Left cardiac atrium (tissue), 4 donors: Measurements from ENCODE around the gene PDXK. TPM values are rescaled to one million over a fixed set of nuclear protein-coding genes. Genes with fewer than 3 reads are reported as not detected.
A peak's percentile ranks its signal among the peaks of the same experiment; 100 is the strongest.
"Not testable (repeated sequence)": the region's sequence is repeated elsewhere in the genome, so short reads cannot be mapped to it uniquely, and the experiment has no call there.

Source experiments
- ATAC-seq, 2 donors: fragments of 200-7000 bp; cut with Tn5 transposase; one replicate each; pipeline ENCODE4 v1.9.1; 2020; ENCODE audit warnings: mild to moderate bottlenecking in 2 of 2, moderate library complexity in 2 of 2
- DNase-seq: peaks from one replicate; pipeline ENCODE4 v3.0.0-alpha.2; 2020
- intact Hi-C, 2 donors: fragments of 100-400 bp; cut with DNase I; formaldehyde crosslinking; loops; one replicate each; pipeline versions ENCODE4 v1.14.1 to v1.15.1; 2022 to 2023
- total RNA-seq, 2 donors: library from RNA; stranded (reverse); fragmentation: NEBNext Ultra II Directional; extraction: Animal tissue kit (Norgen Biotek cat#: 25700); gene quantifications; one replicate each; pipeline ENCODE4 v1.2.1, GENCODE V29; 2021
- donor health status: DM: no; HTN: yes; CAD: no.
- donor health status: DM: no; HTN: yes; CAD: no; lungs with severe emphysema.
- donor health status: DM: yes; HTN: yes; CAD: no.
- donor health status: Dilated cardiomyopathy.

PDXK gene
- total RNA-seq, 2 donors from 2014 or later, result 101 to 120 TPM

- DNase-seq, result no peak
- intact Hi-C loops, result no loop called here
- ATAC-seq, result no peak
Measured at GRCh38 chr21:43694437-43695079, 24.4 kb upstream of the PDXK start.

- DNase-seq, result no peak
- intact Hi-C loops, result no loop called here
- no peak for ATAC-seq
Measured at GRCh38 chr21:43696214-43696613, 22.7 kb upstream of the PDXK start.

GRCh38 chr21:43697758-43698643, 20.9 kb upstream of the PDXK start:
- DNase-seq (no peak), ATAC-seq (no peak)
- intact Hi-C loops, result no loop called here

GRCh38 chr21:43699492-43699777, 19.5 kb upstream of the PDXK start:
- intact Hi-C loops, ATAC-seq, DNase-seq: not testable (repeated sequence)

GRCh38 chr21:43699933-43700599, 18.9 kb upstream of the PDXK start:
- intact Hi-C loops, result no loop called here
- ATAC-seq (no peak), DNase-seq (no peak)

GRCh38 chr21:43701936-43702784, 16.8 kb upstream of the PDXK start:
- intact Hi-C loops, result no loop called here
- peak; percentile 29 to 36 for ATAC-seq
- DNase-seq, result no peak

DNA sequence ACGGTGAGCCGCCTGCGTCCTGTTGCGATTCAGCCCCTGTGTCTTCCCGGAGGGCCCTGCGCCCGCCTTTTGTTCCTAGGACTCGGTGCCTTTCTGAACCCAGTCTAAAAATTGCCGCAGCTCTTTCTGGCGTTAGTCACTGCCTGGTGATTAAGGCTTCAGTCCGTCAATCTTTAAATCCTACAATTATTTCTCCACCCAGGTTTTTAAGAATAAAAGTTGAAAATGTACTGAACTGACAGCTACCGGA, 16.2 kb upstream of the PDXK start:
- ATAC-seq (peak; percentile 21 to 42), DNase-seq (no peak)
- intact Hi-C loops, result no loop called here

DNA sequence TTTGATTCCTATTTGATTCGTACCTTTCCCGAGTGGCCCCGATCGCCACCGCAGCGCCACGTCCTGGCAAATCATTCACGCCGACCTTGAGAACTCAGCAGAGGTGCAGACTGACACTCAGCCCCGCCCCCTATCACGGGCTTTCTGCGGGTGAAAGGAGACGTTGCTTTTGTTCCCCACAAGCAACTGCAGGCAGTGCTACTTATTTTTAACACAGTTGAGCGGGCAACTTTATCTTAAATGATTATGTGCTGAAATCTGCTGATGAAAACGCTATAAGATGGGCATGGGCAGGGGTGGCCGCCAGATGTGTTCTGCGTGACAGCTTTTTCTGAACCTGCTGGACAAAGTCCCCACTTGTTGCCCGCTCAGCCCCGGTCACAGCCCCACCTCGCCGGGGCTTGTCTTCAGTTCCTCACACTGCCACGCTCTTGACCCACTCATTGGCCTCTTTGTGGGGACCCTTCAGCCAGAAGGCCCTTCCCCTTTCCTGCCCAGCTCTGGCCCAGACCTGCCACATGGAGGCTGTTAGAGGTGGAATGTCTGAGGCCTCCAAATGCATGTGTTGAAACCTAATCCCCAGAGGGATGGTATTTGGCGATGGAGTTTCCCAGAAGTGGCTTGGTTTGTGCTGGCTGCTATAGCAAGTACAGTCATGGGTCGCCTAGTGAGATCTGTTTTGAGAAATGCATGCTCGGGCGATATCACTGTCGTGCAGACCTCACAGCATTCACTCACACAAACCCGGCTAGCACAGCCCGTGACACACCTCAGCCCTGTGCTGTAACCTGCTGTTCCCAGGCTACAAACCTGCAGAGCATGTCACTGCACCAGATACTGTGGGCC, 15.7 kb upstream of the PDXK start:
- DNase-seq (peak; percentile 72), ATAC-seq (peak; percentile 62 to 75)
- intact Hi-C loops, result no loop called here

DNA sequence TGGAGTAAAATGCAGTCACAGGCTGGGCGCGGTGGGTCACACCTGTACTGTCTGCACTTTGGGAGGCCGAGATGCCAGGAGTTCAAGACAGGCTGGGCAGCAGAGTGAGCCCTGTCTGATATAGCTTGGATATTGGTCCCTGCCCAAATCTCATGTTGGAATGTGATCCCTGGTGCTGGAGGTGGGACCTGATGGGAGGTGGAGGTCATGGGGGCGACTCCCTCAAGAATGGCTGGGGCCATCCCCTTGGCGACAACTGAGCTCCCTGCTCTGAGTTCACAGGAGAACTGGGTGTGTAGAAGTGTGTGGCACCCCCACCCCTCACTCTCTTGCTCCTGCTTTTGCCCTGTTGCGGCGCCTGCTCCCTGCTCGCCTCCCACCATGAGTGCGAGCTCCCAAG, 11.5 kb upstream of the PDXK start:
- ATAC-seq, result no peak
- DNase-seq, result no peak
- intact Hi-C loops, result no loop called here

DNA sequence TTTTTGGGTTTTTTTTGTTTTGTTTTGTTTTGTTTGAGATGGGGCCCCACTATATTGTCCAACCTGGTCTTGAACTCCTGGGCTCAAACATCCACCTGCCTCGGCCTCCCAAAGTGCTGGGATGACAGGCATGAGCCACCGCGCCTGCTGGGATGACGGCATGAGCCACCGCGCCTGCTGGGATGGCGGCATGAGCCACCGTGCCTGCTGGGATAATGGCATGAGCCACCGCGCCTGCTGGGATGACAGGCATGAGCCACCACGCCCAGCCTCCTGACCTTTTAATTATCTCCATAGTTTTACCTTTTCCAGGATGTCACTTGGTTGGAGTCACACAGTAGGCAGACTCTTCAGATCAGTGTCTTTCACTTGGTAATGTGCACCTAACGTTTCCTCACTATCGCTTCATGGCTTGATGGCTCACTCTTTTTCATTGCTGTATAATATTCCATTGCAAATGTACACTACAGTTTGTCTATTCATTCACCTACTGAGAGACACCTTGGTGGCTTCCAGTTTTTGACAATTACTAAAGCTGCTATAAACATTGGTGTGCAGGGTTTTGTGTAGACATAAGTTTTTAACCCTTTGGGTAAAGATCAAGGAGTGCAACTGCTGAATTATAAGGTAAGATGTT, 10.1 kb upstream of the PDXK start:
- DNase-seq (no peak), ATAC-seq (no peak)
- intact Hi-C loops, result no loop called here

GRCh38 chr21:43712268-43712942, 6.5 kb upstream of the PDXK start:
- intact Hi-C loops, result loop anchor here in 1 of 2 donors (10.0 kb wide), 1 partner anchor 48 kb away; no protein-coding TSS in a partner anchor
- no peak for DNase-seq
- peak; percentile 36 to 45 for ATAC-seq

DNA sequence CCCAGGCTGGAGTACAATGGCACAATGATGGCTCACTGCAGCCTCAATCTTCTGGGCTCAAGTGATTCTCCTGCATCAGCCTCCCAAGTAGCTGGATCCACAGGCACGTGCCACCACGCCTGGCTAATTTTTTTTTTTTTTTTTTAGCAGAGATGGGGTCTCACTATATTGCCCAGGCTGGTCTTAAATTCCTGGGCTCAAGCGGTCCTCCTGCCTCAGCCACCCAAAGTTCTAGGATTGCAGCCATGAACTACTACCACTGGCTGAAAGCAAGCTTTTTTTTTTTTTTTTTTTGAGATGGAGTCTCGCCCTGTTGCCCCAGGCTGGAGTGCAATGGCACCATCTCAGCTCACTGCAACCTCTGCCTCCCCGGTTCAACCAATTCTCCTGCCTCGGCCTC, 5.8 kb upstream of the PDXK start:
- intact Hi-C loops, result loop anchor here in 1 of 2 donors (10.0 kb wide), 1 partner anchor 48 kb away; no protein-coding TSS in a partner anchor
- not testable (repeated sequence) for DNase-seq, ATAC-seq

DNA sequence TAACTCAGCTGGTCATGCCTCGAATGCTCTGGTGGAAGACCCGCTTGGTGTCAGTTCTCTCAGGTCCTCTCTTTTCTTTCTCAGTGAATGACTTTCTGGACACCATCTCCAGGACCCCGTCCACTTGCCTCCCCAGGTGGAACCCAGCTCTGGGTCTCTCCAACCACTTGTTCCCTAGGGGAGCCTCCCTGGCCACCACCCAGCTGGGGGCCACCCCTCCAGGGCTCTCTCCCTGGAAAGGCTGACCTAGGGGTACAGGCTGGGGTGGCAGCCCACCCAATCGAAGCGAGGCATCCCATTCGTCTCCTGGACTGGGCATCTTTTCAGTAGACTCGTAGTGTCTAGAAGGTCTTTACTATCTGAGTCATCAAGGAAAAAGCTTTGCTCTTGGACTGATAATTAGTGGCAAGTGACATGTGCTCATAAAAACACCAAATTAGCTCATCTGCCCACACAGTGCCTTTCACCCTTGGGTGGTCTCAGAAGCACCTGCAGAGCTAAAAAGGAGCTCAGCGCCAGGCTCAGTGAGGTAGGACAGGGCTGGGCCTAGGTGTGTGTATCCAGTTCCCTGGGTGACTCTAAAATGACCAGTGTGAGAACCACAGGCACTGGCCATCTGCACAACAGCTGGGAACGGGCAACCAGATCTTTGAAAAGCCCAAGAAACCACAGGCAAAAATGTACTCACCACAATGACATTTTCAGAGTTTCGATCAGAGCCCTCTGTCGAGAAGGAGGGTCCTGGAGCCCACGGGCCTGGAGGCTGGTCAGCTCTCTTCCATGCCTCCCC, 2.4 kb upstream of the PDXK start:
- intact Hi-C loops, result loop anchor here in 1 of 2 donors (10.0 kb wide), 1 partner anchor 52 kb away; no protein-coding TSS in a partner anchor
- ATAC-seq, result no peak
- no peak for DNase-seq

DNA sequence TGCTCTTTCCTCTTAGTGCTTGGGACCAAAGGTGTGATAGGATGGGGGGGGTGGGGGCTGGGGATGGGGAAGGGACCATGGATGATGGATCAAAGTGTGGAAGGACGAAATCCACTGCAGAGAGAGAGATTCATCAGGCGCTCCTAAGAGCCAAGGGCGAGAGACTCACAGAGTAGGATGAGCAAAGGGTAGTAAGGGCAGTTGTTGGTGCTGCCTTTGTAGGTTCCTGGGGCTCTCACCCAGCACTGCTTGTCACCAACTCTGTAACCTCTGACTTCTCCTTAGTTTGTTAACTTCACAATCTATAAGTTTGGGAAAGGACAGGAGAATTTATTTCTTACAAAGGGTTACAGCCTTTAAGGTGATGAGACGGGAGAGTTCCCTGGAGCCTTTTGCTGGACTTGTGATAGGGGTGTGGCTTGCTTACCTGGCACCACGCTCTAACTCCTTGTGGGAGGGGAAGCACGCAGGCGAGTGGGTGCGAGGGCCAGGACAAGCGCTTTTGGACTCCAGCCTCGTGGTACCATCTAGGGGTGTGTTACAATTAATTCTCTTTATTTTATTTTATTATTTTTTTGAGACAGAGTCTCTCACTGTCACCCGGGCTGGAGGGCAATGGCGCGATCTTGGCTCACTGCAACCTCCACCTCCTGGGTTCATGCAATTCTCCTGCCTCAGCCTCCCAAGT, 1.6 kb upstream of the PDXK start:
- no peak for ATAC-seq
- intact Hi-C loops, result loop anchor here in 1 of 2 donors (10.0 kb wide), 1 partner anchor 53 kb away; no protein-coding TSS in a partner anchor
- no peak for DNase-seq

DNA sequence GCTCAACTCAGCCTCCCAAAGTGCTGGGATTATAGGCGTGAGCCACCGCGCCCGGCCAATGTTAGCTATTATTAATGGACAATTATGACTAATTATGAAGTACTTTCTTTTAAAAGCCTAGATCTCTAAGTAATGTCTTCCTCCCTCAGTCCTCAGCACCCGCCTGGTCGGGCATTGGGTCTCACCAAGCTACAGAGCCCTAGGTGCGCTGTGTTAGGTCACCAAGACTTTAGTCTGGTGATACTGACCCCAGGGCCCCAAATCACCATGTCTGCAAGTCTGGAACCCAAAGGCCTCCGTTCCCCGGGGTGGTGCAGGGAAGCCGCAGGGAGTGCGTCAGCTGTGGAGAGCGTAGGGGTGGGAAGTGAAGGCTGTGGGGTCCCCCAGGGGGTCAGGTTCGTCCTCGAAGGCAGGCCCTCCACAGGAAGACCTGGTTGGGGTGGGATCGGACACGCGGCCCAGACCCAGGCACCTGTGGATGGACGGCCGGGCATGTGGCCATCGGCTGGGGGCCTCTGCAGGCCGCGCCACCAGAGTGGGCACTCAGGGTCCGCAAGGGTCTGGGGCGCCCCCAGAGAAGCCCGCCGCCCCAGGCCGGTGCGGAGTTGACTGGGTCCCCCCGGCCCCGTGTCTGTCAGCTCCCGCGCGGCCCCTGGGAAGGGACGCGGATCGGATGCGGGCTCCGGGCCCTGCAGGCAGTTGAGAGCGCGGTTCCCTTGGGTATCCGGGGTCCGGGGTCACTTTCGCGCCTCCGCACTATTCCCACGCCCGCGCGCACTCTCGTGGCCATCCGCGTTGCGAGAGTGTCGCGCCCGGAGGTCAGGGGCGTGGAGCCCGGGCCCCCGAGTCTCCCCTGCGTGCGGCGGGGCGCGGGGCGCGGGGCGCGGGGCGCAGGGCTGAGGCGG, 710 bp upstream of the PDXK start:
- peak; percentile 40 for DNase-seq
- intact Hi-C loops, result loop anchor here in 1 of 2 donors (10.0 kb wide), 1 partner anchor 53 kb away; no protein-coding TSS in a partner anchor
- peak; percentile 2 to 4 for ATAC-seq
